ENCODE results near the gene SLC45A1.
"Not testable (repeated sequence)": the region's sequence is repeated elsewhere in the genome, so short reads cannot be mapped to it uniquely, and the experiment has no call there.

Gene SLC45A1

GRCh38 chr1:8370046-8370881, 52.4 kb downstream of the SLC45A1 start:
- no peak for DNase-seq
- no peak for ATAC-seq

- no peak for DNase-seq
- no peak for ATAC-seq
These were observed 53.0 kb downstream of the SLC45A1 start for GRCh38 chr1:8370905-8371315.

GRCh38 chr1:8371372-8371991, 53.6 kb downstream of the SLC45A1 start:
- ATAC-seq = no peak

DNA sequence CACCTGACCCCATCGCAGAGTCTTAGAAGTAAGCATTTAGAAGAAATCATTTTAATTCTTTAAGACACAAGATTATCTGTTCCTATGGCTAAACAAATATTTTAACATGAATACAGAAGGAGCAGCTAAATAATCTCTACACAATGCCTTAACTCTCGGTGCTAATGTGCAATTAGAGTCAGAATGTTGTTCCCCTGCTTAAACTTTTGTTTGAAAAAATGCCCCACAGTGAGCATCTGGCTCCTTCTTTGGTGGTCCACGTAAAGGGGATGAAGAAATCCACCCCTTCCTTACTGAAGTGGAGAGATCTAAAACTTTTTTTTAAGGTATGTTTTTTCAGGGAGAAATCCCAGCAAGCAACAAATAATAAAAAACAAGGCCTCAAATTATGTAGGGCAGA, 55.2 kb downstream of the SLC45A1 start:
- DNase-seq (no peak), ATAC-seq (no peak)

More at GRCh38 chr1:8371372-8371991, 53.6 kb downstream of the SLC45A1 start:
- no peak for DNase-seq

- DNase-seq (no peak), ATAC-seq (no peak)
These were observed 55.8 kb downstream of the SLC45A1 start for GRCh38 chr1:8373581-8374241.

DNA sequence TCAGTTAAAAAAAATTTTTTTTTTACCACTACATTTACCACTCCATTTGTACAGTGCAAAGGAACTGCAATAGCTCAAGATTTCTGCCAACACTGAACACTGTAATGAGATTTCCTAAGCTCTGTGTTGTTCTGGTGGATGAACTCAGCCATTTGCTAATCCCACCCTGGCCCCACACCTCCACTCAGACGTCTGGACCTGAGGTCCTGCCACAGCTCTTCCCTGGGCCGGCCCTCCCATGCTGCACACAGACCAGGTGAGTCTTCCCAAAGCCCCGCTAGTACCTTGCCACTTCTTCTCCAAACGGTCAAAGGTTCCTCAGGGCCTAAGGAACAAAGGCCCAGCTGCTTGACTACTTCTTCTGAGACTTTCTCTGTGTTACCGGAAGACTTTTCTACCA, 56.4 kb downstream of the SLC45A1 start:
- ATAC-seq = no peak
- DNase-seq = no peak

- no peak for ATAC-seq
- DNase-seq = peak; percentile 27
These were observed 56.9 kb downstream of the SLC45A1 start for GRCh38 chr1:8374812-8375211.

- DNase-seq (no peak), ATAC-seq (no peak)
These were observed 58.5 kb downstream of the SLC45A1 start for GRCh38 chr1:8376358-8376840.

DNA sequence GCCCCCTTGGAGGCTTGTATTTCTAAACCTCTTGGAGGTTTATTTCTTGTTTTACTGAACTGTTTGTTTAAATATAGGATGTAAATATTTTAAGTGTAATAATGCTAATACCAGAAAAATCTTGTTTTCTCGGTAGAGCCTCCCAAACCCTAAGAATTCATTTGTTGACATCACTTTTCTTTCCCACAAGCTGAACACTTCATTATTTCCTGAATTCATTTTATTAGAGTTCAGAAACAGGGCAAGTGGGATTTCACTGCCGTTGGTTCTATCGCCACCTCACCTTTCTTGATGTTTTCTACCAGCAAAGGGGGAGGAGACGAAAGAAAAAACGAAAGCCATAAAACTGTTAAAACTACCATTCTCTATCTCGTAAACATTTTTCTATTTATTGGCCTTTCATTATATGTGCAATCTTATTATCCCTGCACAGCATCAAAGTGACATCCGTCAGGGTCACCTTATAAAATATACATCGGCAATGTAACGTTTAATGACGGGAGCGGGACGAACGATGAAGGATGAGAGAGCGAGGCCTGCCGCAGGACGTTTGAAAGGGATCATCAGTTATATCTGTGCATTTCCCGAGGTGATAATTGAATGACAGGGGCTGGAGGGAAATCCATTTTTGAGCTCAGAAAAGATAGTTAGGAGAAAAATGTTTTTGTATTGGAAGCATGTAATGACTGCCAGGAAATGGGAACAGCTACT, 59.5 kb downstream of the SLC45A1 start:
- ATAC-seq (no peak), DNase-seq (no peak)

DNA sequence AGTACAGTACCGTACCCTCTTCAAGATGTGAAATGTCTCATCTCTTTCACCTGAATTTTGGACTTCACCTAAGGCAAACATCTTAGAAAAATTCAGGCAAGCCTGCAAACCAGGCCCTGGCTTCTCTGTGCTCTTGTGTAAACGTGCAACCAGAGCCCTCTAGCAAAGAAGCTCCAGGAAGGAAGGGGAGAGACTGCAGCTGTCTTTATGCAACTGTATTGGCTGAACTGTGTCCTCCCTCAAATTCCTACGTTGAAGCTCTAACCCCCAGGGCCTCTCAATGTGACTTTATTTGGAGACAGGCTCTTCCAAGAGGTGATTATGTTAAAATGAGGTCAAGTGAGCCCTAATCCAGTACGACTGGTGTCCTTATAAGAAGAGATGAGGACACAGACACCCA, 60.3 kb downstream of the SLC45A1 start:
- ATAC-seq = no peak
- DNase-seq = no peak

- no peak for ATAC-seq
- DNase-seq = no peak
These were observed 61.1 kb downstream of the SLC45A1 start for GRCh38 chr1:8378981-8379470.

DNA sequence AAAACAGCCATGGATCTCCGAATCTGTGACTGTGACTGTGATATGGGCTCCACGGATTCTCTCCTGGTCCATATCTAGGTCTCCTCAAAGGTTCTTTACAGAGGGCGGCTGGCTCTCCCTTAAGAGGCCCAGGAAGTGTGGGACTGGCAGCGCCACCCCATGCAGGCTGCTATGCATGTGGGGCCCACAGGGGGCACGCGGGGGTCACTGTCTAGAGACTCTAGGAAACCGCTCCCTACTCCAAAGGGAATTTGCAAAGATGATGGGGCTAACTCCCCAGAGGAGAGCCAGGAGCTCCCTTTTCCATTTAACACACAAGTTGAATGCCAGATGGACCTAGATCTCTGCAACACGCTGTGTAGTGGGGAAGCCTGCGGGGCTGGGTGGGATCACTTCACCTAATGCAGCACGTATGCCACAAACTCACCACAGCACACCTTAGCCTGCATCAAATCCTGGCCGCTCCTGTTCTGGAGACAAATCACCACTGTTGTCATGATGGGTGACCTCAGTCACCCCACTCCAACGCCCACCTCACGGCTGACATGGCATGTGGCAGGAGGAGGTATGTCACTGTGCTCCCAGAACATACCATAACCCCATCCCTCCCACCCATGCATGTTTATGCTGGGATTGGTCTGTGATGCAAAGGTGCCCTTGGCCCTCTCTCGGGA, 61.7 kb downstream of the SLC45A1 start:
- ATAC-seq (peak; percentile 19), DNase-seq (no peak)

GRCh38 chr1:8380310-8380709, 62.4 kb downstream of the SLC45A1 start:
- DNase-seq, ATAC-seq: not testable (repeated sequence)

DNA sequence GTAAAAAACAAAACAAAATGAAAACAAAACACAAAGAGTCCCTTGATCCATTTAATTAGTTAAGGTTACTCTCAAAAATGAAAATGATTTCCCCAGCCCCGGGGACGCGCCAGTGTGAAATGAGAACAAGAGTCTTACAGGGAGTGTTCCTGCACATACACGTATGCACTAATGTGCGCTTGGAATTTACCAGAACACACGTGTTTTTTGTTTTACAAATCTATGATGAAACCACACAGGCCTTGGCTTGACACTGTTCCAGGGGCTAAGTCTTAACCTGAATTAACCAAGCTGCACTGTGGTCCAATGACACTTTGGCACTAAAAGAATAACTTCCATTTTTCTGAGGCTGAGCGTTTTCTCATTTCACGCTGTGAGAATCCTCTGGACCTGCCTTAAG, 63.7 kb downstream of the SLC45A1 start:
- ATAC-seq = no peak
- no peak for DNase-seq

GRCh38 chr1:8382051-8382505, 64.2 kb downstream of the SLC45A1 start:
- no peak for ATAC-seq

GRCh38 chr1:8382608-8383505, 64.9 kb downstream of the SLC45A1 start:
- DNase-seq (no peak), ATAC-seq (no peak)

More at GRCh38 chr1:8382051-8382505, 64.2 kb downstream of the SLC45A1 start:
- DNase-seq = no peak

- no peak for ATAC-seq
- DNase-seq = no peak
These were observed 66.2 kb downstream of the SLC45A1 start for GRCh38 chr1:8384088-8384487.

DNA sequence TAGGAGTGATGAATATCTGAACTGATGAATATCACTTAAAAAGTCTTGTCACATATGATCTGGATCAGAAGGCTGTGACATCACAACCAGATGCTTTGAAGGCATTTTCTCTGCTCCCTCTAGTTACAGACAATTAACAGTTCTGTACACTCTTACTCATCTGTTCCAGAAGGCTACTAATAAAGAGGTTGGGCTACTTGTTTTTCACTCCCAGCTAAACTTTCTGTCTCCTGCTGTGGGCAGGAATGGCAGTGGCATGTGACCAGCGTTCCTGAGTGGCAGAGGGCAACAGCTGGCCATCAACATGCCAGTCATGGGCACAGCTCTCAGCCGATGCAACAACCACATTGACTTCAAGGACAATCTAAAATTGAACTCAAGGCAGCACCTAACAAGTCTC, 66.7 kb downstream of the SLC45A1 start:
- ATAC-seq (no peak), DNase-seq (no peak)

GRCh38 chr1:8386247-8386646, 68.3 kb downstream of the SLC45A1 start:
- ATAC-seq (no peak), DNase-seq (no peak)
